Activated CD8-positive, alpha-beta memory T cell treated with anti-CD3 and anti-CD28 coated beads for 1 hour (primary cell): ENCODE measurements around the gene CTSC.
"Not testable (repeated sequence)": the region's sequence is repeated elsewhere in the genome, so short reads cannot be mapped to it uniquely, and the experiment has no call there.

Experiments
- DNase-seq, 2 donors: peaks; one replicate each; pipeline ENCODE4 v3.0.0-alpha.2; 2020; ENCODE audit warnings: low read depth in 1 of 2; ENCODE audit errors: extremely low read depth in 1 of 2

CTSC gene

GRCh38 chr11:88322881-88323280 lies 14.7 kb downstream of the CTSC start:
- DNase-seq: not testable (repeated sequence)

GRCh38 chr11:88321412-88321811 lies 16.1 kb downstream of the CTSC start:
- not testable (repeated sequence) for DNase-seq

- no peak for DNase-seq
These were observed 17.4 kb downstream of the CTSC start for GRCh38 chr11:88320149-88320559.

- DNase-seq: no peak
These were observed 19.5 kb downstream of the CTSC start for GRCh38 chr11:88318017-88318416.

- DNase-seq: no peak
These were observed 20.0 kb downstream of the CTSC start for GRCh38 chr11:88317536-88317935.

- DNase-seq: no peak
These were observed 21.5 kb downstream of the CTSC start for GRCh38 chr11:88315981-88316441.

DNA sequence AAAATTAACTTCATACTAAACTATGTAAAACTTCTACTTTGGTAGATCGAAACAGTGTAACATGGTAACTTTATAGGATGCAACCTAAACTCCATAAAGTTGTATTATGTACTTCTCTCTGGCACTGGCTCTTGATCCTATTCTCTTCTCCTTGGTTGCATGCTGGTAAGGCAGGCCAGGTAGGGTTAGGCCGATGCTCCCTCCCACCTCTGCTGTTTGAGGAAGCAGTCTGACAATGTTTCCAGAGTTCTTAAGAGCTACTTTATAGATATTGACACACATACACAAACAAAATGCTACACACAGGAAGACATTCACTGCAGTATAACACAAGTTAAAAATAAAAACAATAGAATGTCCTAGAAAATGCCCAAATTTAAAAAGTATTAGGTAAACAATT lies 22.5 kb downstream of the CTSC start:
- no peak for DNase-seq

DNA sequence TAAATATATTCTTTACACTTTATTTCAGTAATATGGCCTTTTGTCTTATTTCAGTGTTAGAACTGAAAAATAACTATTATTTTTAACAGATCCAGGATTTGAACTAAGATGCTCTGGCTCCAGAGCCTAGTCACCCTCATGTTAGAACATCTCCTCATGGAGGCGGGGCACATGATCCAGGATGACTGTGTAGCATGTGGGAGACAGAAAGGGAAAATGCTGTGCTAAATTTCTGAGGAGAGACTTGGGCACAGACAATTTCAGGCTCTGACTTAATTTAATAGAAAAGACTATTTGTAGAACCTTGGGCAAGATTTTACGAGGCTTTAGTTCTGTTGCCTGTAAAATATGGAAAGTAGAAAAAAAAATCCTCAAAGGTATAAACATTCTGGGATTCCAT lies 24.1 kb downstream of the CTSC start:
- no peak for DNase-seq

- no peak for DNase-seq
These were observed 24.9 kb downstream of the CTSC start for GRCh38 chr11:88312628-88313027.

DNA sequence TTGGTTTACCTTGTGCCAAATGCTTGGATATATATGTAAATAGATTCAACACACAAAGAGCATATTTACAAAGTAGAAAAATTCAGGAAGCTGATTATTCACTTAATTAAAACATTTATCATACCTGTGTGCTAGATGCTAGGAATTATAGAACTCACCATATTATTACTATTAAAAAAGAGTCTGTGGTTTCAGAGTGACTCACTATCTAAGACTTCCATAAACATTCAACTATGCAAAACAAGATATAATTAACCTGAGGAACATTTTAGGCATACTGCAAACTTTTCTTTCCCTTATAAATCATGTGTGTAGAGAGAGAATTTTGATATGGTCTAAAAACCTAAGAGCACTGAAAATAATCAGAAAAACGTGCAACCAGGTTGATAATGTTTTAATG lies 27.3 kb downstream of the CTSC start:
- no peak for DNase-seq

DNA sequence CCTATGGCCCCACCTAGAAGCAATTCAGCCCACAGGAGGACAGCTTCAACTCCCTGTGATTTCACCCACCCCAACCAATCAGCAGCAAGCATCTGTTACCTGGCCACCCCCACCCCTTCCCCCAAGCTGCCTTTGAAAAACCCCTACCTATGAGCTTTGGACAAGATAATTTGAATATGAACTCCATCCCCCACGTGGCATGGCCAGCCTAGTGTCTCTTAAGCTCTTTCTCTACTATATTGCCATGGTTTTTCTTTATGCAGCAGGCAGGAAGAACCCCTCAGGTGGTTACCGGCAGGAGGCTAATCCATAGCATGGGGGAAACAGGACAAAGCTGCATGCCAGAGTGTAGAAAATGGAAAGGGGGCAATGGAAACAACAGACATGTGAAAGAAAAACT lies 29.0 kb downstream of the CTSC start:
- DNase-seq: no peak

DNA sequence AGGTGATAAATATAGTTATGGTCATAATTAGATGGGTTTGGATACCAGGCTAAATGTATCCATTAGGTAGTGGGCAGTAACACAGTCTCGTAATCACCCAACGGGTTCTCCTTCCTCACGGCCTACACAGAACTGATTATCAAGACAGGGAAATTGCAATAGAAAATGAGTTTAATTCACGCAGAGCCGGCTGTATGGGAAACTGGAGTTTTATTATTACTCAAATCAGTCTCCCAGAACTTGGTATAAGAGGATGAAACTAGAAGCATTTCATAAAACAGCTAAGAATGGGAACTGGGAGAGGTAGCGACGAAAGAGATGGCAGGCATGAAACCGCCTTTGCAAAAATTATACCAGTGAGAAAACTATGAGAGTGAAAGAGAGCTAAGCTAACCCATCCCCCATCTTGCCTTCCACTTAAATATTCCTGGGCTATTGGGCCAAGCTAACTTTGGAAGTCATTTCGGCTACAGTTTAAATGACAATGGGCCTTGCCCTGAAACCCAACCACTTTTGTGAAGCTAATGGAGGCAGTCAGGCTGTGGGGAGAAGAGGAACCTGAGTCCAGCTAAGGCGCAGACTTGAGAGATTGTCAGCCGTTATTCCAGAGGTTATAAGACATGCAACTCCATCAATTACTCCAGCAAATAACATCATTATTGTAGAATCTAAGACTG lies 29.6 kb downstream of the CTSC start:
- no peak for DNase-seq

- DNase-seq: no peak
These were observed 30.8 kb downstream of the CTSC start for GRCh38 chr11:88306785-88307184.

DNA sequence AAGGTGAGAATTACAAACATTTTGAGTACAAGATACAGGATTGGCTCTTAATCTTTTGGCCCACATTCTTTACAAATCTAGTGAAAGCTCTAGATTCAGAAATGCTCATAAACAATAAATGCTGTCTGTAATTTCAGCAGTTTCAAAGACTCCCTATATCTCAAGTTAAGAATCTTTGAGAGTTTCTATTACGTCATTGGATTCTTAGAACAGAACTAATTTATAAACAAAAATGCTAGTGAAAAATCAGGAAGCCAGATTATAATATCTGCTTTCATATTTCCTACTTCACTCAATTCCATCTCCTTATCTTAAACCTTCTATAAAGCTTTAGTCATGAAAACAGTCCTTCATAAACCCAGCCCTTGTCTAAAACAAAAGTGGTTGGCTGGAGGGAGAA lies 32.1 kb downstream of the CTSC start:
- no peak for DNase-seq

- no peak for DNase-seq
These were observed 33.2 kb downstream of the CTSC start for GRCh38 chr11:88304352-88304751.

GRCh38 chr11:88303037-88303436 lies 34.5 kb downstream of the CTSC start:
- no peak for DNase-seq

DNA sequence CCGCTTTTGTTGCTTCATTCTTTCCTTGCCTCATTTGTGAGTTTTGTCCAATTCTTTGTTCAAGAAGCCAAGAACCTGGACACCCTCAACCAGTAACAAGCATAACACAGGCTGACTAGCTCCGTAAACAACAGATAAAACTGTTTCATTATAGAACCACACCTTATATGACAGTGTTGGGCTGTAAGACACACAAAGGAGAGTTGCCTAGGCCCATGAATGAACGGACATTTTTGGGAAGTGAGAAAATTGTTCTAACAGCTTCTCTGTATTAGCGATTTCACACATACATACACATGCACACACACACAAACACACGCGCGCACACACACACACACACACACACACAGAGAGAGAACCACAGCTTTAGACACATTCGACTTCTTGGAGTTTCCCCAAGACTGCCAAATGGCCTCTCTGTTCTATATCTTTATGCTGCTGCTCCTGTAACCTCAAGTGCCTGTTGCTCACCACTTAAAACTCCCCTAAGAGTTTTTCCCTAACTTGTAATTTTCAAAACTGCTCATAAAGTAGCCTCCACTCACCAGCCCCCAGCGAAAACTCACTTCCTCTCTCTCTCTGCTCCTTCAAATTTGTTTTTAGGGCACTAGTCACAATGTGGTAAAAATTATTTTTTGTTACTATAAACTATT lies 35.9 kb downstream of the CTSC start:
- no peak for DNase-seq

DNA sequence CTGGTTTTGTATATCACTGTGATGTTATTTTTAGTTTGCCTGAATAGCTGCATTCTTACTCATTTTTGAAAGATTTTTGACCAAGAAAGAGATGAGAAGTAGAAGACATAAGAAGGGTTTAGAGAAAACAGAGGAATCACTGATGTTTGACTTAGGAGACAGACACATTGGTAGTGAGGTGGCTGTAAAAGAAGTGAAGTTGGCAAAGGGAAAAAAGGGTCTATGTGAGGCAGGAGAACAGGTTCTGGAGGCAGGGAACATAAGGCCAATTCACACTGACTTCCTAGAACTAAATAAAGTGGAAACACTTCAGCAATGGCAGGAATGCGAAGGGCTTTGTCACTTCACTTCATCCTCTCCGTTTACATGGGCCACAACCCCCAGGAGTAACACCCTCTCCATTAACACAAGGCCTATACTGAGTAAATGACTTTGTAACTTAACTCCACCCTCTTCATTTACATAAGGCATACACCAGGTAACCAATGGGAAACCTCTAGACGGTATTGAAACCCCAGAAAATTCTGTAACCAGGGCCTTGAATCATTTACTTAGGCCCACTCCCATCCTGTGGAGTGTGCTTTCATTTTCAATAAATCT lies 36.5 kb downstream of the CTSC start:
- no peak for DNase-seq

- DNase-seq: no peak
These were observed 39.7 kb downstream of the CTSC start for GRCh38 chr11:88297863-88298262.

- DNase-seq: no peak
These were observed 40.1 kb downstream of the CTSC start for GRCh38 chr11:88297421-88297820.

DNA sequence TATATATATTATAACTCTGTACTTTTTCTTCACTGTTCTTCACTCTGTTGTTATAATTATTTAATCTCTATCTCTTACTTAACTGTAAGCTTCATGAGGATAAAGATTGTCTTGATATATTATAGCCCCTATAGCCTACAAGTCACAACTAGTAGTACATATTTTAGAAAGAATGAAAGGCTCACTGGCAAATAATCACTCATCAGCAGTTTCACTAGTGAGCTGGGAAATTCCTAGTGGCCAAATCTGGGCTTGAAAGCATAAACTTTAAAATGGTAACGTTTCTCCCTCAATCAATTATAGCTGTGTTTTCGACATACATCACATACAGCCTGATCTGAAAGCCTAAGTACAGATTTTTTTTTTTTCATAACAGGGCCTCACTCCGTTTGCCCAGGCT lies 42.5 kb downstream of the CTSC start:
- no peak for DNase-seq

- no peak for DNase-seq
These were observed 43.6 kb downstream of the CTSC start for GRCh38 chr11:88293931-88294330.
